H54 (cell line): Measurements from ENCODE around the gene GSX2.

Experiments
- DNase-seq: peaks from one replicate; pipeline ENCODE4 v3.0.0; 2011; ENCODE audit warnings: low spot score, mixed read lengths; ENCODE audit not compliant: insufficient read length
- FAIRE-seq: peaks from 3 replicates; lab custom pipeline; 2011; peaks lifted over from hg19 to GRCh38; lab: Jason Lieb, UNC
- POLR2A ChIP-seq: IDR thresholded peaks from 2 replicates; pipeline ENCODE4 v1.6.1; 2011; ENCODE audit warnings: low read depth, mild to moderate bottlenecking, low read length

GSX2 gene

GRCh38 chr4:54065282-54066087 lies 34.5 kb upstream of the GSX2 start:
- DNase-seq (no peak), FAIRE-seq (no peak)
- TF ChIP-seq POLR2A = no peak

- FAIRE-seq = no peak
- TF ChIP-seq POLR2A = no peak
These were observed 33.9 kb upstream of the GSX2 start for GRCh38 chr4:54066088-54066415.

DNA sequence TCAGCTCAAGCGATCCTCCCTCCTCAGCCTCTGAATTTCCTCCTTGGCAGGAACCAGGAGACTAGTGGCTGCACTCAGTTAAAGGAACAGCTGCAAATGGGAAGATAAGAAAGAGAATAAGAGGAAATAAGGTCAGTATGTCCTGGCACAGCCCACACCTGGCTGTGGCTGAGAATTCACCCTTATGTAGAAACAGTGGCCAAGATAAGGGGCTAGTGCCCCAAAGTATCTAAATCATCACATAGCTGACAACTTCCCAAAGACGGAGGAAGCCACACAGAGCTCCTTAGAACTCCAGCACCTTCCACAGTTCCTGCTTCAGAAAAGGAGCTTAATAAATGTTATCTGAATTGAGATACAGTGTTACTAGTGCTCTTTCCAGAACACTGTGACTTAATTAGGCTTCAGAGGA lies 33.2 kb upstream of the GSX2 start:
- no peak for FAIRE-seq
- DNase-seq = no peak
- TF ChIP-seq POLR2A = no peak

More at GRCh38 chr4:54066088-54066415, 33.9 kb upstream of the GSX2 start:
- DNase-seq = no peak

DNA sequence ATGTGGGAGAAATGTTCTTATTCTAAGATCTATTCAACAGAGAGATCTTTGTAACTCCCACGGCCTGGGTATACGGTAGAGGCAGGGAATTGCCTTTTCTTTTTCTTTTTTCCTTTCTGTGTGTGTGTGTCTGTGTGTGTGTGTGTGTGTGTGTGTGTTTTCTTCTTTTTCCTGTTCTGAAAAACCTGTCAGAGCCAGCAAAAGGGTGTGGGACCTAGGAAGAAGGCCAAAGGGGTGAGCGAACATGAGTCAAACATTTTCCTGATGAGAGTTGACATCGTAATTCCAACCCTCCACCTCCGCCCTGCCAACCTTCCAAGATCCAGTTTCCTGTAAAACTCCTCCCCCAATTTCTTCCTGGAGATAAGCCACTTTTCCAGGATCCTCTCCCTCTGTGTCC lies 32.8 kb upstream of the GSX2 start:
- DNase-seq (no peak), FAIRE-seq (peak; percentile 75)
- TF ChIP-seq POLR2A = no peak

GRCh38 chr4:54073271-54073880 lies 26.6 kb upstream of the GSX2 start:
- TF ChIP-seq POLR2A = no peak
- DNase-seq (no peak), FAIRE-seq (no peak)

GRCh38 chr4:54074381-54074780 lies 25.6 kb upstream of the GSX2 start:
- no peak for FAIRE-seq
- no peak for TF ChIP-seq POLR2A
- DNase-seq = no peak

- FAIRE-seq (peak; percentile 75), DNase-seq (no peak)
- no peak for TF ChIP-seq POLR2A
These were observed 23.3 kb upstream of the GSX2 start for GRCh38 chr4:54076673-54077072.

- no peak for DNase-seq
- FAIRE-seq = peak; percentile 30
- TF ChIP-seq POLR2A = no peak
These were observed 22.2 kb upstream of the GSX2 start for GRCh38 chr4:54077812-54078211.

GRCh38 chr4:54082168-54082567 lies 17.8 kb upstream of the GSX2 start:
- DNase-seq = no peak
- peak; percentile 96 for FAIRE-seq
- no peak for TF ChIP-seq POLR2A

- no peak for DNase-seq
- peak; percentile 87 for FAIRE-seq
- no peak for TF ChIP-seq POLR2A
These were observed 14.7 kb upstream of the GSX2 start for GRCh38 chr4:54085284-54085683.

- TF ChIP-seq POLR2A = no peak
- DNase-seq (no peak), FAIRE-seq (no peak)
These were observed 10.1 kb upstream of the GSX2 start for GRCh38 chr4:54089875-54090274.

DNA sequence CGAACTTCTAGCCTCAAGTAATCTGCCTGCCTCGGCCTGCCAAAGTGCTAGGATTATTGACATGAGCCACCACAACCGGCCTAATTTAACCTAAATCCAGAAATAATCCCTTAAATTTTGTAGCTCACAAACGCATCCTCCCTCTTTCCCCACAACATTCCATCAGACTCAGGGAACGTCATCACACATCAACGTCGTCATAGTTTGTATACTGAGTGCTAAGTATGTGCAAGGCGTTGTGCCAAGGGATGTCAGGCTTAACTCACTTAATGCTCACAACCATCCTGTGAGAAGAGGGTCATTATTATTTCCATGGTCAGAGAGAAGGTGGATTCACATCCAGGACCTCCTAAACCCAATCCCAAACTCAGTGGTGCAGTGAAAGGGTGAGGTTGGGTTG lies 9.6 kb upstream of the GSX2 start:
- FAIRE-seq = no peak
- TF ChIP-seq POLR2A = no peak
- DNase-seq = no peak

DNA sequence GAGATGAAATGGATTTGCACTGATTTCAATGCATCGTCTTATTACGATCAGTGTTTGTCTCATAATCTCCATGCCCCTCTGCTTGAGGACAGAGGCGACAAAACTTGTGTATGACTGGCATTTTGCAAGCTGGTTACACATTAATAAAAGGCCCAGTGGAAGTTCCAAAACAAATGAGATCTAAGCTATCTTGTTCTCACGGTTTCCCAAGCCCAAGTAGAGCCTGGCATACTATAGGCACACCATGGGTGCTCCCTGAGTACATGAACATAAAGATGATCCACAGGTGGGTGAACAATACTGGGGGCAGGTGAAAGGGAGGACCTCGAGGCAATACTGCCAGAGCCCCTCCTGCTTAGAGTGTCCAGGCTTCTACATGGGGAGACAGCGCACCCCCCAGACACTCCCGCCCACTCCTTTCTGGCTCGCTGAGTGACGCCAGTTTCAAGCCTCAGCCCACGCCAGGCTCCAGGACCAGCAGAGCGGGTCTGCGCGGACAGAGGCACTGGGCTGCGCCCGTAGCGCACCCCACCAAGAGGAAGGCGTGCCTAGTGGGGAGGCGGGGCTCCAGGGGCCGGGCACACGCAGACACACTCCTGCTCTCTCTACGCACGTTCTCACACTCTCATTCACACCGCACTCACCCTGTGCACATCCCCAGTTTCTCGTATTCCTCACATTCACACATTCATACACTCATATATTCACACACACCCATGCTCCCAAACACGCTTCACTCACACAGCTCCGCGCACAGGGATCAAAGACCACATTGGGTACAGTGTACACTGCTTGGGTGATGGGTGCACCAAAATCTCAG lies 8.9 kb upstream of the GSX2 start:
- no peak for TF ChIP-seq POLR2A
- FAIRE-seq (no peak), DNase-seq (no peak)
